ENCODE data around the gene CLCA1. TPM values are rescaled to one million over a fixed set of nuclear protein-coding genes. Genes with fewer than 3 reads are reported as not detected.

CLCA1 gene
- total and polyA plus RNA-seq, 2 experiments from 2014 or later, result not detected

DNA sequence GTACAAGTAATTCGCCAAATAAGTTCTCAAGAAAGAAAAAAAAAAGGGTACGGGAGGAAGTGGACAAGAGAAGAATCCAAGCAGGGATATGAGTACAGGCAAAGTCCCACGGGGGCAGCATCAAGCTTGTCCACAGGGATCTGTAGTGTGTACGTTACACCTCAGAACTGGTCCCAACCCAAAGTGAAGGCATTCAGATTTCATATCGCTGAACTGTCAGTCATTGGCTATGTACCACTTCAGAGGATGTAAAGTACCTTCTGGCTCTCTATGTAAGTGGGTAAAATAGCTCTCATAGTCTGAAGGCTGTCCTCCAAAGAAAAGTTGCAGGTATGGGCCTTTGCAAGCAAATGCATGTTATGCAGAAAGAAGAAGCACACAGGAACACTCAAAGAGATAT, 70.0 kb downstream of the CLCA1 start (continued):
- TF ChIP-seq, protein P1, sequence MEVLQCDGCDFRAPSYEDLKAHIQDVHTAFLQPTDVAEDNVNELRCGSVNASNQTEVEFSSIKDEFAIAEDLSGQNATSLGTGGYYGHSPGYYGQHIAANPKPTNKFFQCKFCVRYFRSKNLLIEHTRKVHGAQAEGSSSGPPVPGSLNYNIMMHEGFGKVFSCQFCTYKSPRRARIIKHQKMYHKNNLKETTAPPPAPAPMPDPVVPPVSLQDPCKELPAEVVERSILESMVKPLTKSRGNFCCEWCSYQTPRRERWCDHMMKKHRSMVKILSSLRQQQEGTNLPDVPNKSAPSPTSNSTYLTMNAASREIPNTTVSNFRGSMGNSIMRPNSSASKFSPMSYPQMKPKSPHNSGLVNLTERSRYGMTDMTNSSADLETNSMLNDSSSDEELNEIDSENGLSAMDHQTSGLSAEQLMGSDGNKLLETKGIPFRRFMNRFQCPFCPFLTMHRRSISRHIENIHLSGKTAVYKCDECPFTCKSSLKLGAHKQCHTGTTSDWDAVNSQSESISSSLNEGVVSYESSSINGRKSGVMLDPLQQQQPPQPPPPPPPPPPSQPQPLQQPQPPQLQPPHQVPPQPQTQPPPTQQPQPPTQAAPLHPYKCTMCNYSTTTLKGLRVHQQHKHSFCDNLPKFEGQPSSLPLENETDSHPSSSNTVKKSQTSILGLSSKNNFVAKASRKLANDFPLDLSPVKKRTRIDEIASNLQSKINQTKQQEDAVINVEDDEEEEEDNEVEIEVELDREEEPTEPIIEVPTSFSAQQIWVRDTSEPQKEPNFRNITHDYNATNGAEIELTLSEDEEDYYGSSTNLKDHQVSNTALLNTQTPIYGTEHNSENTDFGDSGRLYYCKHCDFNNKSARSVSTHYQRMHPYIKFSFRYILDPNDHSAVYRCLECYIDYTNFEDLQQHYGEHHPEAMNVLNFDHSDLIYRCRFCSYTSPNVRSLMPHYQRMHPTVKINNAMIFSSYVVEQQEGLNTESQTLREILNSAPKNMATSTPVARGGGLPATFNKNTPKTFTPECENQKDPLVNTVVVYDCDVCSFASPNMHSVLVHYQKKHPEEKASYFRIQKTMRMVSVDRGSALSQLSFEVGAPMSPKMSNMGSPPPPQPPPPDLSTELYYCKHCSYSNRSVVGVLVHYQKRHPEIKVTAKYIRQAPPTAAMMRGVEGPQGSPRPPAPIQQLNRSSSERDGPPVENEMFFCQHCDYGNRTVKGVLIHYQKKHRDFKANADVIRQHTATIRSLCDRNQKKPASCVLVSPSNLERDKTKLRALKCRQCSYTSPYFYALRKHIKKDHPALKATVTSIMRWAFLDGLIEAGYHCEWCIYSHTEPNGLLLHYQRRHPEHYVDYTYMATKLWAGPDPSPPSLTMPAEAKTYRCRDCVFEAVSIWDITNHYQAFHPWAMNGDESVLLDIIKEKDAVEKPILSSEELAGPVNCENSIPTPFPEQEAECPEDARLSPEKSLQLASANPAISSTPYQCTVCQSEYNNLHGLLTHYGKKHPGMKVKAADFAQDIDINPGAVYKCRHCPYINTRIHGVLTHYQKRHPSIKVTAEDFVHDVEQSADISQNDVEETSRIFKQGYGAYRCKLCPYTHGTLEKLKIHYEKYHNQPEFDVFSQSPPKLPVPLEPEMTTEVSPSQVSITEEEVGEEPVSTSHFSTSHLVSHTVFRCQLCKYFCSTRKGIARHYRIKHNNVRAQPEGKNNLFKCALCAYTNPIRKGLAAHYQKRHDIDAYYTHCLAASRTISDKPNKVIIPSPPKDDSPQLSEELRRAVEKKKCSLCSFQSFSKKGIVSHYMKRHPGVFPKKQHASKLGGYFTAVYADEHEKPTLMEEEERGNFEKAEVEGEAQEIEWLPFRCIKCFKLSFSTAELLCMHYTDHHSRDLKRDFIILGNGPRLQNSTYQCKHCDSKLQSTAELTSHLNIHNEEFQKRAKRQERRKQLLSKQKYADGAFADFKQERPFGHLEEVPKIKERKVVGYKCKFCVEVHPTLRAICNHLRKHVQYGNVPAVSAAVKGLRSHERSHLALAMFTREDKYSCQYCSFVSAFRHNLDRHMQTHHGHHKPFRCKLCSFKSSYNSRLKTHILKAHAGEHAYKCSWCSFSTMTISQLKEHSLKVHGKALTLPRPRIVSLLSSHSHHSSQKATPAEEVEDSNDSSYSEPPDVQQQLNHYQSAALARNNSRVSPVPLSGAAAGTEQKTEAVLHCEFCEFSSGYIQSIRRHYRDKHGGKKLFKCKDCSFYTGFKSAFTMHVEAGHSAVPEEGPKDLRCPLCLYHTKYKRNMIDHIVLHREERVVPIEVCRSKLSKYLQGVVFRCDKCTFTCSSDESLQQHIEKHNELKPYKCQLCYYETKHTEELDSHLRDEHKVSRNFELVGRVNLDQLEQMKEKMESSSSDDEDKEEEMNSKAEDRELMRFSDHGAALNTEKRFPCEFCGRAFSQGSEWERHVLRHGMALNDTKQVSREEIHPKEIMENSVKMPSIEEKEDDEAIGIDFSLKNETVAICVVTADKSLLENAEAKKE (CRISPR knock-in tag; IDR thresholded peaks at IDR 0.05), result no peak
- TF ChIP-seq NANOG (IDR thresholded peaks at IDR 0.05; ENCODE audit: borderline replicate concordance), result no peak
- TF ChIP-seq, protein P2, sequence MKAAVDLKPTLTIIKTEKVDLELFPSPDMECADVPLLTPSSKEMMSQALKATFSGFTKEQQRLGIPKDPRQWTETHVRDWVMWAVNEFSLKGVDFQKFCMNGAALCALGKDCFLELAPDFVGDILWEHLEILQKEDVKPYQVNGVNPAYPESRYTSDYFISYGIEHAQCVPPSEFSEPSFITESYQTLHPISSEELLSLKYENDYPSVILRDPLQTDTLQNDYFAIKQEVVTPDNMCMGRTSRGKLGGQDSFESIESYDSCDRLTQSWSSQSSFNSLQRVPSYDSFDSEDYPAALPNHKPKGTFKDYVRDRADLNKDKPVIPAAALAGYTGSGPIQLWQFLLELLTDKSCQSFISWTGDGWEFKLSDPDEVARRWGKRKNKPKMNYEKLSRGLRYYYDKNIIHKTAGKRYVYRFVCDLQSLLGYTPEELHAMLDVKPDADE (IDR thresholded peaks at IDR 0.05), result no peak
- no peak for TF ChIP-seq STAT1 (IDR thresholded peaks at IDR 0.05; ENCODE audit: unreplicated experiment)
- TF ChIP-seq POLR2AphosphoS5 (IDR thresholded peaks at IDR 0.05; ENCODE audit: low read depth), result no peak
- no peak for TF ChIP-seq ZNF114 (CRISPR knock-in tag; IDR thresholded peaks at IDR 0.05)
- TF ChIP-seq ZNF331 (CRISPR knock-in tag; IDR thresholded peaks at IDR 0.05; ENCODE audit: low read depth), result no peak

DNA sequence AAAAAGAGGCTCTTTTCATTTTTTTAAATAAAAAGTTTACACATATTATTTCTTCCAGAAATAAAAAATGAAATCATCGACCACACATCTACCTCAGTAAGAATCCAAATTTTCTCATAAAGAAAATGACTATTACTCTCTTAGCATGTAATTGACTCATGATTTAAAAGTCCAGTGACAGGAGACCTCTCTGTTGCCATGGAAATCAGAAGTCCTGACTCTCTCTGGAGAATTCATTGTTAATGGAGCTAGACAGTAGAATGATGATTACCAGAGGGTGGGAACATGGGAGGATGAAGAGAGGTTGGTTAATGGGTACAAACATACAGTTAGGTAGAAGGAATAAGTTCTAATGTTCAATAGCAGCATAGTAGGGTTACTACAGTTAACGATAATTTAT, 73.1 kb downstream of the CLCA1 start:
- Histone ChIP-seq H3F3A (replicated peaks; ENCODE audit: low read depth) (no peaks in the 10 kb centered on the region), H4K20me1 (replicated peaks; ENCODE audit: insufficient read depth) (no peaks in the 10 kb centered on the region), H3K36me3 (ENCODE audit: insufficient read depth) (no peaks in the 10 kb centered on the region), H3K4me1 (ENCODE audit: insufficient read depth) (peaks cover 7% of the 10 kb centered on the region), H3K27ac (ENCODE audit: low read depth) (no peak overlapping the region), H3K79me2 (replicated peaks; ENCODE audit: insufficient read depth) (no peaks in the 10 kb centered on the region), H2AFZ (no peak overlapping the region), H3K4me2 (no peak overlapping the region), H3K27me3 (ENCODE audit: insufficient read depth) (no peaks in the 10 kb centered on the region), H3K4me3 (no peak overlapping the region), H3K9me2 (ENCODE audit: insufficient read depth) (no peaks in the 10 kb centered on the region)
- no peak for ATAC-seq
- no peak overlapping the region for H3K4me3 Mint-ChIP-seq
- DNase-seq (ENCODE audit: low spot score), result no peak
- H3K27me3 Mint-ChIP-seq (ENCODE audit: insufficient read depth, low read depth, poor library complexity), result no peaks in the 10 kb centered on the region
- H3K27ac Mint-ChIP-seq, result no peak overlapping the region
- 0 out of 3 replicates have a peak, but pooled peaks cover 3% of the 10 kb centered on the region for H3K9me3 Mint-ChIP-seq
- H3K4me1 Mint-ChIP-seq, result peaks cover 3% of the 10 kb centered on the region; the same call in 2 of the 3 replicates
- H3K36me3 Mint-ChIP-seq (ENCODE audit: low read depth), result no peaks in the 10 kb centered on the region
- no peak for TF ChIP-seq EZH2 (IDR thresholded peaks at IDR 0.05; ENCODE audit: low read depth, unreplicated experiment)
- no peak for TF ChIP-seq POLR2AphosphoS5 (IDR thresholded peaks at IDR 0.05; ENCODE audit: low read depth)
- TF ChIP-seq JUNB (IDR thresholded peaks at IDR 0.05; ENCODE audit: unreplicated experiment), result no peak
- TF ChIP-seq, protein P1 (CRISPR knock-in tag; IDR thresholded peaks at IDR 0.05), result no peak
- TF ChIP-seq NANOG (IDR thresholded peaks at IDR 0.05; ENCODE audit: borderline replicate concordance), result no peak
- TF ChIP-seq EZH2phosphoT487 (IDR thresholded peaks at IDR 0.05; ENCODE audit: unreplicated experiment), result no peak
